Endodermal cell (in vitro differentiated cells): ENCODE data around the gene MAST2. TPM values are rescaled to one million over a fixed set of nuclear protein-coding genes. Genes with fewer than 3 reads are reported as not detected.
"Not testable (repeated sequence)": the region's sequence is repeated elsewhere in the genome, so short reads cannot be mapped to it uniquely, and the experiment has no call there.

Experiments used
- DNase-seq: peaks from one replicate; pipeline ENCODE4 v3.0.0-alpha.2; 2017
- H3K27ac ChIP-seq: 2 replicates; pipeline ENCODE4 v1.5.1; 2013; ENCODE audit warnings: mild to moderate bottlenecking, low read depth, low read length, moderate library complexity
- H3K27me3 ChIP-seq: 2 replicates; pipeline ENCODE4 v1.6.1; 2013; ENCODE audit warnings: mild to moderate bottlenecking, low read length, moderate library complexity; ENCODE audit not compliant: insufficient read depth, control insufficient read depth, poor library complexity, severe bottlenecking
- H3K36me3 ChIP-seq: 2 replicates; pipeline ENCODE4 v1.7.0; 2013; ENCODE audit warnings: mild to moderate bottlenecking, low read length, moderate library complexity; ENCODE audit not compliant: control insufficient read depth, insufficient read depth
- H3K4me1 ChIP-seq: one replicate; pipeline ENCODE4 v1.7.0; 2013; ENCODE audit warnings: low read length; ENCODE audit not compliant: control insufficient read depth, insufficient read depth
- H3K4me3 ChIP-seq: 2 replicates; pipeline ENCODE4 v1.5.1; 2013; ENCODE audit warnings: mild to moderate bottlenecking, low read length, moderate library complexity
- H3K9ac ChIP-seq: 2 replicates; pipeline ENCODE4 v1.6.1; 2013; ENCODE audit warnings: mild to moderate bottlenecking, low read length, moderate library complexity; ENCODE audit not compliant: poor library complexity, severe bottlenecking; ENCODE audit errors: extremely low read depth
- H3K9me3 ChIP-seq: 2 replicates; pipeline ENCODE4 v1.6.1; 2013; ENCODE audit warnings: mild to moderate bottlenecking, low read length, moderate library complexity; ENCODE audit not compliant: control insufficient read depth
- H3K27ac Mint-ChIP-seq: 2 replicates; pipeline ENCODE4 v1.8.0; 2020; ENCODE audit warnings: mixed read lengths
- H3K27me3 Mint-ChIP-seq: 2 replicates; pipeline ENCODE4 v1.8.0; 2021; ENCODE audit warnings: mild to moderate bottlenecking, mixed read lengths; ENCODE audit not compliant: insufficient read depth
- H3K36me3 Mint-ChIP-seq: 2 replicates; pipeline ENCODE4 v1.8.0; 2020; ENCODE audit warnings: low read depth, mixed read lengths
- H3K4me1 Mint-ChIP-seq: 2 replicates; pipeline ENCODE4 v1.8.0; 2020; ENCODE audit warnings: mixed read lengths
- H3K4me3 Mint-ChIP-seq: 2 replicates; pipeline ENCODE4 v1.8.0; 2020; ENCODE audit warnings: mild to moderate bottlenecking, moderate library complexity, mixed read lengths
- H3K9me3 Mint-ChIP-seq: 2 replicates; pipeline ENCODE4 v1.8.0; 2020; ENCODE audit warnings: mild to moderate bottlenecking, mixed read lengths
- WGBS, 2 experiments: methylation state at CpG; one replicate each; pipeline versions ENCODE4 v1.1.5 to v1.1.7; 2013; ENCODE audit warnings: missing lambda C conversion rate in 2 of 2, mixed read lengths in 1 of 2; ENCODE audit not compliant: insufficient coverage in 1 of 2, insufficient read length in 1 of 2; 5-methylcytosine and 5-hydroxymethylcytosine counted together
- total RNA-seq, 2 donors: library from RNA; stranded (reverse); fragmentation: NEBNext Ultra II Directional in 1 of 2; extraction: Animal tissue kit (Norgen Biotek cat#: 25700) in 1 of 2; gene quantifications; 2 replicates in 1 of 2; 3 replicates in 1 of 2; pipeline ENCODE4 v1.2.1, GENCODE V29; 2021
- TF ChIP-seq, protein P1 (sequence below): fragments of 200-600 bp; sonication (generic); conservative IDR thresholded peaks from 2 replicates; pipeline ENCODE4 v1.5.0; 2021; ENCODE audit warnings: antibody characterized with exemption, mild to moderate bottlenecking

MAST2 gene
- total RNA-seq, 2 donors from 2014 or later, result 46.3 to 60.7 TPM

DNA sequence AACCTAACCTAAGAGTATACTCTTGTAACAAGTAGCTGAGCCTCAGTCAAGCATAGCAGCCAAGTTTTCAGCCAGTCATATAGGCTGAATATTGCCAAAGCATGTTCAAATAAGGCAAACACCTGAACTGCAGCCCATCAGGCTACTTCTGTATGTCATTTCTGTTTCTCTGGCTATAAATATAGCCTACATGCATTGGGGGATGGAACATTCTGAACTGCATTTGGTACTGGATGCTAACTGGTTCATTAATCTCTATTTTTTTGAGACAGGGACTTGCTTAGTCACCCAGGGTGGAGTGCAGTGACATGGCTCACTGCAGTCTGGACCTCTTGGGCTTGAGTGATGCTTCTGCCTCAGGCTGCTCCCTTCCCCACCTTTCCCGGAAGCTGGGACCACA, 37.3 kb downstream of the MAST2 start:
- H3K9ac ChIP-seq, result no peak overlapping the region
- Mint-ChIP-seq H3K4me1 (peaks cover 7% of the 10 kb centered on the region), H3K4me3 (no peak overlapping the region), H3K9me3 (no peaks in the 10 kb centered on the region), H3K36me3 (peaks cover 20% of the 10 kb centered on the region), H3K27me3 (no peaks in the 10 kb centered on the region), H3K27ac (no peak overlapping the region)
- H3K9me3 ChIP-seq, result no peaks in the 10 kb centered on the region
- TF ChIP-seq, protein P1, sequence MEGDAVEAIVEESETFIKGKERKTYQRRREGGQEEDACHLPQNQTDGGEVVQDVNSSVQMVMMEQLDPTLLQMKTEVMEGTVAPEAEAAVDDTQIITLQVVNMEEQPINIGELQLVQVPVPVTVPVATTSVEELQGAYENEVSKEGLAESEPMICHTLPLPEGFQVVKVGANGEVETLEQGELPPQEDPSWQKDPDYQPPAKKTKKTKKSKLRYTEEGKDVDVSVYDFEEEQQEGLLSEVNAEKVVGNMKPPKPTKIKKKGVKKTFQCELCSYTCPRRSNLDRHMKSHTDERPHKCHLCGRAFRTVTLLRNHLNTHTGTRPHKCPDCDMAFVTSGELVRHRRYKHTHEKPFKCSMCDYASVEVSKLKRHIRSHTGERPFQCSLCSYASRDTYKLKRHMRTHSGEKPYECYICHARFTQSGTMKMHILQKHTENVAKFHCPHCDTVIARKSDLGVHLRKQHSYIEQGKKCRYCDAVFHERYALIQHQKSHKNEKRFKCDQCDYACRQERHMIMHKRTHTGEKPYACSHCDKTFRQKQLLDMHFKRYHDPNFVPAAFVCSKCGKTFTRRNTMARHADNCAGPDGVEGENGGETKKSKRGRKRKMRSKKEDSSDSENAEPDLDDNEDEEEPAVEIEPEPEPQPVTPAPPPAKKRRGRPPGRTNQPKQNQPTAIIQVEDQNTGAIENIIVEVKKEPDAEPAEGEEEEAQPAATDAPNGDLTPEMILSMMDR, result no peak
- DNase-seq, result no peak
- no CpG with 5 or more reads among the region's 1 CpG for WGBS, 2 experiments
- H3K4me3 ChIP-seq, result no peak overlapping the region
- H3K36me3 ChIP-seq, result peaks cover 22% of the 10 kb centered on the region
- H3K27ac ChIP-seq, result no peak overlapping the region
- peaks cover 3% of the 10 kb centered on the region for H3K4me1 ChIP-seq
- no peaks in the 10 kb centered on the region for H3K27me3 ChIP-seq

DNA sequence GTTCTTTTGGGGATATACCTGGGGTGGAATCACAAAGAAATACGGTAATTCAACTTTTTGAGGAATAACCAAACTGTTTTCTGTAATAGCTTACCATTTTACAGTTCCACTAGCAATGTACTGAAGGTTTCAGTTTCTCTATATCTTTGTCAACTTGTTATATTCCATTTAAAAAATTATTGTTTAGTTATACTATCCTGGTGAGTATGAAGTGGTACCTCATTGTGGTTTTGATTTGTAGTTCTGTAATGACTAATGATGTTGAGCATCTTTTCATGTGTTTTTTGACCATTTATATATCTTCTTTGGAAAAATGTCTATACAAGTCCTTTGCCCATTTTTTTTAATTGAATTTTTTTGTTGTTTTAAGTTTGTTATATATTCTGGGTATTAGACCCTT, 39.4 kb downstream of the MAST2 start:
- Histone ChIP-seq H3K4me3 (no peak overlapping the region), H3K27ac (no peak overlapping the region), H3K9ac (no peak overlapping the region), H3K4me1 (peaks cover 3% of the 10 kb centered on the region), H3K36me3 (peaks cover 19% of the 10 kb centered on the region), H3K9me3 (peaks cover 6% of the 10 kb centered on the region), H3K27me3 (no peaks in the 10 kb centered on the region)
- no peak for DNase-seq
- Mint-ChIP-seq H3K4me1 (peaks cover 7% of the 10 kb centered on the region), H3K4me3 (no peak overlapping the region), H3K27ac (no peak overlapping the region), H3K27me3 (no peaks in the 10 kb centered on the region), H3K9me3 (no peaks in the 10 kb centered on the region), H3K36me3 (peaks cover 16% of the 10 kb centered on the region)
- TF ChIP-seq, protein P1, result no peak
- 100% methylated on average over 1 of the region's 1 CpG; no CpG with 5 or more reads in 1 of the 2 experiments for WGBS, 2 experiments

DNA sequence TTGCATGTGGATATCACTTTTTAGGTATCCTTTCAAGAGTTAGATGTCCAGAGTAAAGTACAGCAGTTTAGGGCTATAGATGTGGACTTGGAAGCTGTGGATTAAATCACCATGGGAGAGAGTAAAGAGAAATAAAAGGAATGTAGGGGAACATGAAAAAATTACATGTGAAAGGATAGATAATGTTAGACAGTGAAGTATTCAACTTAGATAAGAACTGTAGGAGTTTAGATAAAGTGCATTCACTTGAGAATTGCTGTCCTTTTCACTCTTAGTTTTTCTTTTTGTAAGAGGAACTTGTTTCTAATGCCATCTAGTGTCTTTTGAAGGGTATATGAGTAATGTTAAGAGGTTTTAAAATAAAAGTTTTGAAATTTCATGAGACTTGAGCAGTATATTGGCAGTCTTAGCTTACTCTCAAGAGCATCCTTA, 40.1 kb downstream of the MAST2 start:
- H3K27ac Mint-ChIP-seq, result no peak overlapping the region

DNA sequence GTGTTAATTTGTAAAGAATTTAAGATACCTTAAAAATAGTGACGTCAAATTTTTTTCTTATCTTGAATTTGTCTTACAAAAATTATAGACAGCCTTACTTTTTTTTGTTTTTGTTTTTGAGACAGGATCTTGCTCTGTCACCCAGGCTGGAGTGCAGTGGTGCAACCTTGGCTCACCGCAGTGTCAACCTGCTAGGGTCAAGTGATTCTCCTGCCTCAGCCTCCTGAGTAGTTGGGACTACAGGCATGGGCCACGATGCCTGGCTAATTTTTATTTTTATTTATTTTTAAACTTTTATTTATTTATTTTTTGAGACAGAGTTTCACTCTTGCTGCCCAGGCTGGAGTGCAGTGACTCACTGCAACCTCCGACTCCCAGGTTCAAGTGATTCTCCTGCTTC, 40.6 kb downstream of the MAST2 start:
- not testable (repeated sequence) for H3K4me3 Mint-ChIP-seq
- WGBS, 2 experiments, result 94 to 100% methylated on average over 1 to 3 of the region's 4 CpGs

More for the DNA sequence above, 40.1 kb downstream of the MAST2 start:
- H3K9ac ChIP-seq, result no peak overlapping the region
- peaks cover 7% of the 10 kb centered on the region for H3K4me1 ChIP-seq
- TF ChIP-seq, protein P1, result peak; percentile 56
- no peak overlapping the region for H3K27ac ChIP-seq
- peaks cover 8% of the 10 kb centered on the region for H3K9me3 ChIP-seq
- Mint-ChIP-seq H3K9me3 (peaks cover 2% of the 10 kb centered on the region), H3K4me1 (peaks cover 13% of the 10 kb centered on the region), H3K36me3 (peaks cover 20% of the 10 kb centered on the region), H3K4me3 (no peak overlapping the region), H3K27me3 (no peaks in the 10 kb centered on the region)
- H3K4me3 ChIP-seq, result no peak overlapping the region
- no peak for DNase-seq
- peaks cover 24% of the 10 kb centered on the region for H3K36me3 ChIP-seq
- no peaks in the 10 kb centered on the region for H3K27me3 ChIP-seq

More for the DNA sequence above, 40.6 kb downstream of the MAST2 start:
- not testable (repeated sequence) for H3K9ac ChIP-seq, H3K27ac ChIP-seq, H3K27me3 ChIP-seq, H3K4me3 ChIP-seq, H3K27ac Mint-ChIP-seq, H3K27me3 Mint-ChIP-seq, H3K9me3 Mint-ChIP-seq, H3K4me1 ChIP-seq, DNase-seq
- Mint-ChIP-seq H3K4me1 (peaks cover 18% of the 10 kb centered on the region), H3K36me3 (peaks cover 20% of the 10 kb centered on the region)
- Histone ChIP-seq H3K9me3 (peaks cover 11% of the 10 kb centered on the region), H3K36me3 (peaks cover 21% of the 10 kb centered on the region)
